H1 (cell line): ENCODE data around the gene CELF1.

Source experiments
- CEBPB ChIP-seq: IDR thresholded peaks from 2 replicates; pipeline ENCODE4 v1.6.1; 2012; ENCODE audit warnings: low read depth, low read length
- EZH2 ChIP-seq: fragments of 200-600 bp; sonication (generic); IDR thresholded peaks from 2 replicates; pipeline ENCODE4 v1.7.1; 2012; ENCODE audit warnings: low read depth, mild to moderate bottlenecking, moderate library complexity, low read length, inconsistent platforms; ENCODE audit not compliant: severe bottlenecking
- FOSL1 ChIP-seq: IDR thresholded peaks from 2 replicates; pipeline ENCODE4 v1.6.1; 2011; ENCODE audit warnings: mild to moderate bottlenecking, low read depth, low read length, moderate library complexity; ENCODE audit not compliant: insufficient read depth
- GABPA ChIP-seq: IDR thresholded peaks from 2 replicates; pipeline ENCODE4 v1.6.1; 2011; ENCODE audit warnings: mild to moderate bottlenecking, low read length, moderate library complexity, borderline replicate concordance; ENCODE audit not compliant: insufficient read depth
- KDM1A ChIP-seq: fragments of 200-600, 300-600 bp; sonication (generic); IDR thresholded peaks from 2 replicates; pipeline ENCODE4 v1.7.1; 2016; ENCODE audit warnings: mild to moderate bottlenecking, low read length, borderline replicate concordance
- MAFK ChIP-seq: IDR thresholded peaks from 2 replicates; pipeline ENCODE4 v1.6.1; 2012; ENCODE audit warnings: low read depth, mild to moderate bottlenecking, improper control_type of control experiment, low read length
- POLR2A ChIP-seq, 2 experiments: IDR thresholded peaks; 1 replicate in 1 of 2; 2 replicates in 1 of 2; pipeline ENCODE4 v1.6.1; 2011; ENCODE audit warnings: low read depth in 2 of 2, low read length in 2 of 2, mild to moderate bottlenecking in 2 of 2; ENCODE audit errors: control extremely low read depth in 1 of 2
- RAD21 ChIP-seq, 2 experiments: IDR thresholded peaks in 1 of 2; conservative IDR thresholded peaks in 1 of 2; 2 replicates each; pipeline ENCODE4 v1.6.1; 2011; ENCODE audit warnings: low read depth in 2 of 2, low read length in 2 of 2, improper control_type of control experiment in 1 of 2, inconsistent platforms in 1 of 2, mild to moderate bottlenecking in 1 of 2, moderate library complexity in 1 of 2
- RFX5 ChIP-seq: IDR thresholded peaks from 2 replicates; pipeline ENCODE4 v1.6.1; 2011; ENCODE audit warnings: low read depth, low read length, improper control_type of control experiment, borderline replicate concordance
- SAP30 ChIP-seq: fragments of 300-600 bp; sonication (generic); IDR thresholded peaks from 2 replicates; pipeline ENCODE4 v1.7.1; 2012; ENCODE audit warnings: low read length, moderate library complexity, mild to moderate bottlenecking, inconsistent platforms; ENCODE audit not compliant: insufficient read depth, insufficient replicate concordance
- SUZ12 ChIP-seq: fragments of 200-600 bp; sonication (generic); IDR thresholded peaks from 2 replicates; pipeline ENCODE4 v1.6.1; 2012; ENCODE audit warnings: mild to moderate bottlenecking, inconsistent platforms, low read length, moderate library complexity, mixed read lengths
- TF ChIP-seq, protein P1 (sequence below), 3 experiments: IDR thresholded peaks; 1 replicate in 2 of 3; 2 replicates in 1 of 3; pipeline versions ENCODE4 v1.5.1 to v1.6.1; 2011; ENCODE audit warnings: low read length in 3 of 3, mild to moderate bottlenecking in 3 of 3, inconsistent platforms in 2 of 3, low read depth in 1 of 3, moderate library complexity in 1 of 3; ENCODE audit not compliant: insufficient read depth in 1 of 3; ENCODE audit errors: control extremely low read depth in 1 of 3
- TF ChIP-seq, protein P2 (sequence below): IDR thresholded peaks from 2 replicates; pipeline ENCODE4 v1.6.1; 2012; ENCODE audit warnings: low read length, inconsistent platforms
- TF ChIP-seq, protein P3 (sequence below): IDR thresholded peaks from 2 replicates; pipeline ENCODE4 v1.6.1; 2011; ENCODE audit warnings: low read length, improper control_type of control experiment

DNA sequence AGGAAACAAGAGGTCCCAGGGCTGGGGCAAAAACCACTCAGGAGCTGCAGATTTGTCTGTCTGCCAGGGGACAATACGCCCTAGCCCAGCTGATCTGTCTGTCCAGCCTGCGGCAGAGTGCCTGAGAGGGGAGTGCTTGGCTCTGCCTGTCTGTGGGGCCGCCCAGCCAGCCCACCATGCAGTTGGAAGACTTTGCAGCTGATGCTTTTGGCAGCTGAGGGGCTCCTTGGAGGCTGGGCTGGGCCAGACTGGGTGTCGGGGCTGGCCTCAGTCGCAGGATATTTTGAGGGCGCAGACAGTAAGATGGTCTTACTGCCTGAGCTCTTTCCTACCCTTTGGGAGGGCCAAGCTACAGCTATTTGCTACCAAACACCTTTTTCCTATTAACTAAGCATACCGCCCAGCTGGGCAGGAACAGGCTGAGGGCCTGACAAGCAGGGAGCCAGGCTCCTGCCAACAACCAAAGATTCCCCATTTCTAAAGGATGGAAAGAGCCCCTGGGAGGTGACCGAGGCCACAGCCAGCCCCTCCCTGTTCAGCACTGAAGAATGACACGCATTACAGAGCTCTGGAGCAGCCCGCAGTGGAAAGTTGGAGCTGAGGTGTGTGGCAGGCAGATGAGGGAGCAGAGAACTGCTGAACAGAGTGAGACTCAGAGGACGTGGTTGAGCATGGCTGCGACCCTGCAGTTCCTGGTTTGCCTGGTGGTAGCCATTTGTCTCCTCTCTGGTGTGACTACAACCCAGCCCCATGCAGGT lies 33.3 kb upstream of the CELF1 start, which contains the start of gene FAM180B:
- TF ChIP-seq MAFK (no peak), GABPA (no peak), FOSL1 (no peak), SUZ12 (no peak), SAP30 (no peak), CEBPB (no peak), POLR2A (IDR thresholded peaks at IDR 0.05; ENCODE audit: control extremely low read depth in 1 of 2, low read depth in 2 of 2, low read length in 2 of 2) (no peak), KDM1A (no peak), EZH2 (no peak), RAD21 (IDR thresholded peaks at IDR 0.05 in 1 of 2, conservative IDR thresholded peaks at IDR 0.05 in 1 of 2; ENCODE audit: low read depth in 2 of 2, low read length in 2 of 2) (no peak), RFX5 (no peak)
- TF ChIP-seq, protein P1, sequence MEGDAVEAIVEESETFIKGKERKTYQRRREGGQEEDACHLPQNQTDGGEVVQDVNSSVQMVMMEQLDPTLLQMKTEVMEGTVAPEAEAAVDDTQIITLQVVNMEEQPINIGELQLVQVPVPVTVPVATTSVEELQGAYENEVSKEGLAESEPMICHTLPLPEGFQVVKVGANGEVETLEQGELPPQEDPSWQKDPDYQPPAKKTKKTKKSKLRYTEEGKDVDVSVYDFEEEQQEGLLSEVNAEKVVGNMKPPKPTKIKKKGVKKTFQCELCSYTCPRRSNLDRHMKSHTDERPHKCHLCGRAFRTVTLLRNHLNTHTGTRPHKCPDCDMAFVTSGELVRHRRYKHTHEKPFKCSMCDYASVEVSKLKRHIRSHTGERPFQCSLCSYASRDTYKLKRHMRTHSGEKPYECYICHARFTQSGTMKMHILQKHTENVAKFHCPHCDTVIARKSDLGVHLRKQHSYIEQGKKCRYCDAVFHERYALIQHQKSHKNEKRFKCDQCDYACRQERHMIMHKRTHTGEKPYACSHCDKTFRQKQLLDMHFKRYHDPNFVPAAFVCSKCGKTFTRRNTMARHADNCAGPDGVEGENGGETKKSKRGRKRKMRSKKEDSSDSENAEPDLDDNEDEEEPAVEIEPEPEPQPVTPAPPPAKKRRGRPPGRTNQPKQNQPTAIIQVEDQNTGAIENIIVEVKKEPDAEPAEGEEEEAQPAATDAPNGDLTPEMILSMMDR (IDR thresholded peaks at IDR 0.05; ENCODE audit: control extremely low read depth in 1 of 3, insufficient read depth in 1 of 3, low read depth in 1 of 3, low read length in 3 of 3): no peak
- TF ChIP-seq, protein P2, sequence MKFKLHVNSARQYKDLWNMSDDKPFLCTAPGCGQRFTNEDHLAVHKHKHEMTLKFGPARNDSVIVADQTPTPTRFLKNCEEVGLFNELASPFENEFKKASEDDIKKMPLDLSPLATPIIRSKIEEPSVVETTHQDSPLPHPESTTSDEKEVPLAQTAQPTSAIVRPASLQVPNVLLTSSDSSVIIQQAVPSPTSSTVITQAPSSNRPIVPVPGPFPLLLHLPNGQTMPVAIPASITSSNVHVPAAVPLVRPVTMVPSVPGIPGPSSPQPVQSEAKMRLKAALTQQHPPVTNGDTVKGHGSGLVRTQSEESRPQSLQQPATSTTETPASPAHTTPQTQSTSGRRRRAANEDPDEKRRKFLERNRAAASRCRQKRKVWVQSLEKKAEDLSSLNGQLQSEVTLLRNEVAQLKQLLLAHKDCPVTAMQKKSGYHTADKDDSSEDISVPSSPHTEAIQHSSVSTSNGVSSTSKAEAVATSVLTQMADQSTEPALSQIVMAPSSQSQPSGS: no peak
- TF ChIP-seq, protein P3, sequence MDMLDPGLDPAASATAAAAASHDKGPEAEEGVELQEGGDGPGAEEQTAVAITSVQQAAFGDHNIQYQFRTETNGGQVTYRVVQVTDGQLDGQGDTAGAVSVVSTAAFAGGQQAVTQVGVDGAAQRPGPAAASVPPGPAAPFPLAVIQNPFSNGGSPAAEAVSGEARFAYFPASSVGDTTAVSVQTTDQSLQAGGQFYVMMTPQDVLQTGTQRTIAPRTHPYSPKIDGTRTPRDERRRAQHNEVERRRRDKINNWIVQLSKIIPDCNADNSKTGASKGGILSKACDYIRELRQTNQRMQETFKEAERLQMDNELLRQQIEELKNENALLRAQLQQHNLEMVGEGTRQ: no peak
